GM12878 (cell line): ENCODE results near the gene TMEM9B. TPM values are rescaled to one million over a fixed set of nuclear protein-coding genes. Genes with fewer than 3 reads are reported as not detected.
"Not testable (repeated sequence)": the region's sequence is repeated elsewhere in the genome, so short reads cannot be mapped to it uniquely, and the experiment has no call there.

Experiments used
- ATAC-seq: fragments of 200-7000 bp; cut with Tn5 transposase; 3 replicates; pipeline ENCODE4 v1.9.1; 2020; ENCODE audit warnings: mild to moderate bottlenecking, moderate library complexity
- BruUV-seq: library from RNA; stranded (reverse); fragments of 400-500 nt; replicated peaks from 2 replicates; lab custom pipeline; 2021; lab: Mats Ljungman, UMichigan
- CTCF ChIA-PET: fragments of 300-600 bp; sonication (Branson Sonifier 250); formaldehyde crosslinking; extraction: SDS; loops from one replicate; lab custom pipeline; 2021; ENCODE audit warnings: inconsistent platforms; lab: Yijun Ruan, JAX
- POLR2A ChIA-PET: fragments of 350-600 bp; formaldehyde crosslinking; extraction: SDS; loops from one replicate; lab custom pipeline; 2021; ENCODE audit warnings: inconsistent platforms; lab: Charles Lee
- RAD21 ChIA-PET: fragments of 300-600 bp; sonication (Branson Sonifier 250); formaldehyde crosslinking; loops from one replicate; lab custom pipeline; 2023; ENCODE audit warnings: antibody characterized with exemption; ENCODE audit not compliant: unreplicated experiment; lab: Charles Lee
- SMC1A ChIA-PET: fragments of 300-600 bp; sonication (Branson Sonifier 250); formaldehyde crosslinking; loops from one replicate; lab custom pipeline; 2023; ENCODE audit not compliant: unreplicated experiment, uncharacterized antibody; lab: Charles Lee
- DNase-seq: peaks from one replicate; pipeline ENCODE4 v3.0.0-alpha.2; 2011; ENCODE audit warnings: low read depth, low spot score
- FAIRE-seq: peaks from 3 replicates; lab custom pipeline; 2011; peaks lifted over from hg19 to GRCh38; lab: Jason Lieb, UNC
- H2AFZ ChIP-seq: 2 replicates; pipeline ENCODE4 v1.6.0; 2011; ENCODE audit warnings: low read depth, low read length, control low read depth; ENCODE audit not compliant: control insufficient read depth
- H3K27ac ChIP-seq: 2 replicates; pipeline ENCODE4 v1.5.1; 2011; ENCODE audit warnings: control low read depth; ENCODE audit not compliant: control insufficient read depth, insufficient read depth
- H3K27me3 ChIP-seq, 2 experiments: replicated peaks in 1 of 2; 2 replicates each; pipeline versions ENCODE4 v1.6.0 to v1.6.1; 2011; ENCODE audit warnings: low read length in 1 of 2; ENCODE audit not compliant: control insufficient read depth in 2 of 2, insufficient read depth in 2 of 2
- H3K36me3 ChIP-seq, 2 experiments: 2 replicates each; pipeline ENCODE4 v1.5.1; 2011; ENCODE audit warnings: low read length in 1 of 2; ENCODE audit not compliant: control insufficient read depth in 2 of 2, insufficient read depth in 2 of 2
- H3K4me1 ChIP-seq: 2 replicates; pipeline ENCODE4 v1.6.1; 2011; ENCODE audit warnings: mild to moderate bottlenecking, low read length, moderate library complexity, mixed read lengths; ENCODE audit not compliant: control insufficient read depth, insufficient read depth
- H3K4me2 ChIP-seq: 2 replicates; pipeline ENCODE4 v1.6.0; 2011; ENCODE audit warnings: control low read depth; ENCODE audit not compliant: control insufficient read depth, insufficient read depth
- H3K4me3 ChIP-seq: fragments of 200-600 bp; sonication (generic); 2 replicates; pipeline ENCODE4 v1.5.1; 2016
- H3K79me2 ChIP-seq: 2 replicates; pipeline ENCODE4 v1.6.0; 2011; ENCODE audit warnings: low read length; ENCODE audit not compliant: control insufficient read depth, insufficient read depth
- H3K9ac ChIP-seq: 2 replicates; pipeline ENCODE4 v1.8.0; 2011; ENCODE audit warnings: low read length, control low read depth, mixed read lengths; ENCODE audit not compliant: control insufficient read depth, insufficient read depth
- H3K9me3 ChIP-seq: replicated peaks from 3 replicates; pipeline ENCODE4 v1.5.1; 2011; ENCODE audit warnings: mild to moderate bottlenecking, low read length; ENCODE audit not compliant: control insufficient read depth, insufficient read depth
- H4K20me1 ChIP-seq: 2 replicates; pipeline ENCODE4 v1.6.0; 2011; ENCODE audit not compliant: control insufficient read depth, insufficient read depth
- BACH1 ChIP-seq: fragments of 450-650 bp; IDR thresholded peaks from 2 replicates; pipeline ENCODE4 v1.6.1; 2017; ENCODE audit warnings: mild to moderate bottlenecking, borderline replicate concordance
- CREM ChIP-seq: IDR thresholded peaks from 2 replicates; pipeline ENCODE4 v1.6.1; 2014; ENCODE audit warnings: antibody characterized with exemption, low read depth
- ETV6 ChIP-seq, 2 experiments: fragments of 450-650 bp in 1 of 2; IDR thresholded peaks in 1 of 2; conservative IDR thresholded peaks in 1 of 2; 2 replicates each; pipeline ENCODE4 v1.6.1; 2014; ENCODE audit warnings: antibody characterized with exemption in 1 of 2, borderline replicate concordance in 1 of 2, low read depth in 1 of 2, mild to moderate bottlenecking in 1 of 2, moderate library complexity in 1 of 2
- FOS ChIP-seq: IDR thresholded peaks from 3 replicates; pipeline ENCODE4 v1.6.1; 2011; ENCODE audit warnings: borderline replicate concordance; ENCODE audit not compliant: insufficient read length; ENCODE audit errors: extremely low read depth
- GATAD2B ChIP-seq: fragments of 450-650 bp; conservative IDR thresholded peaks from 2 replicates; pipeline ENCODE4 v1.6.1; 2017; ENCODE audit warnings: low read depth, mild to moderate bottlenecking, moderate library complexity
- MEF2B ChIP-seq: fragments of 450-650 bp; IDR thresholded peaks from 2 replicates; pipeline ENCODE4 v1.6.1; 2018; ENCODE audit warnings: mild to moderate bottlenecking, moderate library complexity; ENCODE audit not compliant: partially characterized antibody, poor library complexity, severe bottlenecking
- MLLT1 ChIP-seq: fragments of 450-650 bp; IDR thresholded peaks from 2 replicates; pipeline ENCODE4 v1.6.1; 2016; ENCODE audit warnings: mild to moderate bottlenecking
- NFYB ChIP-seq: IDR thresholded peaks from 2 replicates; pipeline ENCODE4 v1.6.1; 2011; ENCODE audit warnings: low read depth, mild to moderate bottlenecking, low read length, improper control_type of control experiment, moderate library complexity; ENCODE audit not compliant: insufficient read depth
- NRF1 ChIP-seq: conservative IDR thresholded peaks from 2 replicates; pipeline ENCODE4 v1.6.1; 2011; ENCODE audit warnings: mild to moderate bottlenecking, low read depth, low read length, improper control_type of control experiment
- SIX5 ChIP-seq: IDR thresholded peaks from 2 replicates; pipeline ENCODE4 v1.6.1; 2011; ENCODE audit warnings: mild to moderate bottlenecking, low read depth, low read length, moderate library complexity; ENCODE audit not compliant: severe bottlenecking
- TBL1XR1 ChIP-seq: IDR thresholded peaks from 2 replicates; pipeline ENCODE4 v1.6.1; 2012; ENCODE audit warnings: low read depth, low read length, improper control_type of control experiment
- WGBS: methylation state at CpG from one replicate; pipeline ENCODE4 v1.1.6; 2016; ENCODE audit warnings: low lambda C conversion rate; ENCODE audit not compliant: insufficient replicate concordance, insufficient coverage; ENCODE audit errors: missing lambda C conversion rate; 5-methylcytosine and 5-hydroxymethylcytosine counted together
- in situ Hi-C: fragments of 300-500 bp; cut with MboI; formaldehyde crosslinking; loops from 9 replicates; pipeline ENCODE4 v1.14.3; 2018; ENCODE audit warnings: mixed read lengths
- intact Hi-C: fragments of 100-400 bp; cut with micrococcal nuclease; formaldehyde crosslinking; loops from one replicate; pipeline ENCODE4 v1.14.2; 2022; ENCODE audit not compliant: unreplicated experiment
- polyA plus RNA-seq, 11 experiments: library from polyadenylated mRNA; depleted of rRNA in 4 of 11; unstranded in 6 of 11; stranded (reverse) in 5 of 11; fragments of >200 nt; fragmentation: Nextera tagmentation in 4 of 11; fragmentation: Illumina TruSeq in 1 of 11; extraction: Ambion mirVana in 4 of 11; extraction: Trizol in 1 of 11; gene quantifications; 1 replicate in 1 of 11; 2 replicates in 10 of 11; pipeline versions ENCODE4 v1.2.1 to v1.2.3, GENCODE V29; 2011 to 2016; ENCODE audit warnings: inconsistent platforms in 2 of 11, missing spikeins in 2 of 11, low read depth in 1 of 11
- total RNA-seq, 4 experiments: library from RNA; depleted of rRNA in 3 of 4; stranded (reverse); fragments of >200 nt in 3 of 4; fragmentation: Illumina TruSeq in 1 of 4; extraction: Trizol in 1 of 4; gene quantifications; 2 replicates each; pipeline versions ENCODE4 v1.2.1 to v1.2.3, GENCODE V29; 2013 to 2021

The TMEM9B gene
- total and polyA plus RNA-seq, 10 of the 15 experiments (the other 5 are each of a cell fraction or from before 2014, with no cell fraction given), result 11.5 to 54.0 (median 30.0) TPM

GRCh38 chr11:8987446-8987845, 23.2 kb upstream of the TMEM9B start:
- Histone ChIP-seq H3K36me3 (no peaks in the 10 kb centered on the region), H4K20me1 (no peaks in the 10 kb centered on the region), H3K27ac (no peak overlapping the region), H3K9ac (no peak overlapping the region), H3K9me3 (no peaks in the 10 kb centered on the region), H2AFZ (no peak overlapping the region), H3K27me3 (peaks cover 0 to 2% of the 10 kb centered on the region in 2 experiments; a peak in 1 of 4 replicates), H3K79me2 (no peaks in the 10 kb centered on the region), H3K4me2 (no peak overlapping the region), H3K4me1 (no peaks in the 10 kb centered on the region), H3K4me3 (no peak overlapping the region)
- ChIA-PET CTCF (interaction anchor here (1.5 kb wide), 1 partner anchor 150 kb away, joined by 4 read pairs; no protein-coding TSS in a partner anchor), SMC1A (interaction anchor here (1.1 kb wide), 1 partner anchor 41 kb away, joined by 3 read pairs; no protein-coding TSS in a partner anchor), RAD21 (interaction anchor here (1.5 kb wide), 1 partner anchor 23 kb away, joined by 5 read pairs; the partner anchor contains the start of gene TMEM9B), POLR2A (no interaction called here)
- FAIRE-seq (peak; percentile 27), ATAC-seq (peak; percentile 40), DNase-seq (no peak)
- in situ Hi-C loops, result no loop called here
- BruUV-seq, result no TSS peak
- WGBS, result 61% methylated on average over 2 of the region's 2 CpGs
- intact Hi-C loops, result no loop called here
- TF ChIP-seq SIX5 (no peak), TBL1XR1 (no peak), NFYB (no peak), NRF1 (no peak), GATAD2B (no peak), CREM (no peak), MLLT1 (no peak), MEF2B (no peak), FOS (no peak), ETV6 (conservative IDR thresholded peaks at IDR 0.05 in 1 of 2, IDR thresholded peaks at IDR 0.05 in 1 of 2; ENCODE audit: borderline replicate concordance in 1 of 2, low read depth in 1 of 2) (no peak), BACH1 (no peak)

- ChIA-PET RAD21 (interaction anchor here (1.5 kb wide), 1 partner anchor 23 kb away, joined by 5 read pairs; the partner anchor contains the start of gene TMEM9B), CTCF (interaction anchor here (0.7 kb wide), 1 partner anchor 24 kb away, joined by 3 read pairs; no protein-coding TSS in a partner anchor), SMC1A (interaction anchor here (1.1 kb wide), 1 partner anchor 40 kb away, joined by 3 read pairs; no protein-coding TSS in a partner anchor)
- ATAC-seq, BruUV-seq, H4K20me1 ChIP-seq, H3K36me3 ChIP-seq, H3K4me1 ChIP-seq, H3K4me2 ChIP-seq, POLR2A ChIA-PET, H2AFZ ChIP-seq, H3K4me3 ChIP-seq, H3K9ac ChIP-seq, H3K27me3 ChIP-seq, H3K79me2 ChIP-seq, intact Hi-C loops, H3K27ac ChIP-seq, DNase-seq, FAIRE-seq, in situ Hi-C loops, H3K9me3 ChIP-seq: not testable (repeated sequence)
- WGBS, result 81% methylated on average over 6 of the region's 6 CpGs
Measured at GRCh38 chr11:8986772-8987171, 22.5 kb upstream of the TMEM9B start.
